Activated CD8-positive, alpha-beta memory T cell treated with anti-CD3 and anti-CD28 coated beads for 48 hours (primary cell): Measurements from ENCODE around the gene ST6GAL1.

Source experiments
- DNase-seq, 3 experiments: peaks; one replicate each; pipeline ENCODE4 v3.0.0-alpha.2; 2020; ENCODE audit warnings: low read depth in 2 of 3, low spot score in 2 of 3

ST6GAL1 gene

DNA sequence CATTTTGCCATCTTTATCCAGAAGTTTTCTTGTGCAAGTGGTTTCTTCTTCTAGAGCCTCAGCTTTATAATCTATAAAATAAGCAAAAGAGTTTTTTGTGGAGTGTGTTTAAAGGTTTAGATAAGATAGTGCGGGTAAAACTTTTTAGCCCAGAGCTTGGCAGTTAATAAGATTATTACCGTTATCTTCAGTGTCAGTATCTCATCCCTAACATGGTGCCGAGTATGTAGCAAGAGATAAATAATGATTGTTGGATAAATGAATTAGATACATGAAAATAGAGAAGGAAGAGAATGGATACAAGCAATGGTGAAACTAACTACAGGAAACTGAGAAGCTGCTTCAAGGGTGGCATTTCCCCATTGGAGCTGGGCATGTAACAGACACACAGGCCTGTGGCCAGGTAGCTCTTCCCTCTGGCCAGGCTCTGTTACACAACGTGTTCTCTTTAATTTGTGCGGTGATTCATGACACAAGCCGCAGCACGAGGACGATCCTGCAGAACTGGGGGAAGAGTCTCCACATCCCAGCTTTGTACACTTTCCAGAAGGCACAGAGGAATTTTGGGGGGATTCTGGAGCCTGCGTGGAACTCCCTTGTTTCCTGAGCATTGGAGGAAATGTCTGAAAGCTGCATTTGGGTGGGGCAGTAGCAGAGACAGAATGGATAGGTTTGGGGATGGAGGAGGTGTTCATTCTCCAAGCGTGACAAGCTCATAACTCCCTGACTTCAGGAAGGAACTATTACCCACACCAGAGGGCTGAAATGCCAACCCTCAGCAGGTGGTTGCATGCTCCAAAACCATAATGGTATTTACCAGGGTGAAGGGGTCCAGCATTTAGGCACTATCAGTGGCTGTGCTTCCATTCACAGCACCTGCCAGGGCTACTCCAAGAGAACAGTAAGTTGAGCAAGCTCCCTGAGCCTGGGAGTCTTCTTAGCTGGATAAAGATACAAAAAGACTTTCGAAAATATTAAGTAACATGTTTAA lies 14.2 kb upstream of the ST6GAL1 start:
- no peak for DNase-seq

DNA sequence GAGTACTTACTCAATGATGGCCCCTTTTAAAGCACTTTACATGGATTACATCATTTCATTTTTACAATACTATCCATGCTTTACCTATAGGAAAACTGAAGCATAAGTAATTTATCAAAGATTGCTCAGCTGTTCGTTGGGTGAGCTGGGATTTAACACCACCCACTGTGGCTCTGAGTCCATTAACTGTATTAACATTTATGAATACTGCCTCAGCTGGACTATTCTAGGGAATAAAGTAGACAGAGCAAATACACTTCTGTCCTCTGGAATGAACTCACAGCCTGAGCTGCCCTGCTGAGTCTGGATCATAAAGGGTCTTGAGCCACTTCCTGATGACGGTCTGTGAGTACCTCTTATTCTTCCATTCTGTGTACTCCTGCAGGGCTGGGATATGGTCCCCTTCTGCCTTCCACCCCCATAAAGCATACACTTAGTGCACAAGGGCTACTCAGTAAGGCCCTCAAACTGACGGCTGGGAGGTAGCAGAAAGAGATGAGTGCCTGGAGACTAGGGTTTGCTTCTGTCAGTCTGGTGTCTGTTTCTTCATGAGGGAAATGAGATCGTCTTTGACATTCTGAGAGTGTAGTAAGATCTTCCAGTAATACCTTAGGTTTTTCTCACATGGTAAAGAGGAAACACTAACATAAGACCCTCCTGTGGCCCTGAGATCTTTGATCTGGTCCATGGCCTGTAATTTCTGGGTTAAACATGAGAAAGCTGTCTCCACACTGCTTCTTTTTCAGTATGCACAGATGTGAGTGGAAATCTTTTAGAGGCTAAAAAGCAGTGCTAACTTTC lies 12.6 kb upstream of the ST6GAL1 start:
- DNase-seq: no peak

- no peak for DNase-seq
These were observed 10.0 kb upstream of the ST6GAL1 start for GRCh38 chr3:186920301-186920700.

GRCh38 chr3:186920796-186921195 lies 9.5 kb upstream of the ST6GAL1 start:
- DNase-seq: no peak

GRCh38 chr3:186921578-186921977 lies 8.7 kb upstream of the ST6GAL1 start:
- DNase-seq: no peak

DNA sequence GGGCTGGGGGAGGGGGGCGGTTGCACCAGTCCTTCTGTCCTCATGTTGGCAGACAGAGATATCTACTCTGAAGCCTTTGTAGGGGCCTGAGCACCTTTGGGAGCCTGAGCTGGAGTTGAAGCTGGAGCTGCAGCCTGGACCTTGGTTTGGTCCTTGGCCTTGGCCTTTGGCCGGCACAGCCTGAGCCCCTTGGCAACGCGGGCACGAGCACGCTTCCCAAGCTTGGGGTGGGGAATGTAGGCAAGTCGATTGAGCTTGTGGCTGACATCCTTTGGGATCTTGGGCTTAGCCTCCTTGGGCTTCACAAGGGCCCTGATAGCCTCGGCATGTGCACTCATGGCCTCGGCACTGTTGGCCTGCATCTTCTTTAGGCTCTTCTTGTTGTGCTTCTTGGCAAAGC lies 8.1 kb upstream of the ST6GAL1 start:
- no peak for DNase-seq

- DNase-seq: no peak
These were observed 7.5 kb upstream of the ST6GAL1 start for GRCh38 chr3:186922790-186923189.

- DNase-seq: no peak
These were observed 7.1 kb upstream of the ST6GAL1 start for GRCh38 chr3:186923241-186923640.

GRCh38 chr3:186925826-186926225 lies 4.5 kb upstream of the ST6GAL1 start:
- no peak for DNase-seq

DNA sequence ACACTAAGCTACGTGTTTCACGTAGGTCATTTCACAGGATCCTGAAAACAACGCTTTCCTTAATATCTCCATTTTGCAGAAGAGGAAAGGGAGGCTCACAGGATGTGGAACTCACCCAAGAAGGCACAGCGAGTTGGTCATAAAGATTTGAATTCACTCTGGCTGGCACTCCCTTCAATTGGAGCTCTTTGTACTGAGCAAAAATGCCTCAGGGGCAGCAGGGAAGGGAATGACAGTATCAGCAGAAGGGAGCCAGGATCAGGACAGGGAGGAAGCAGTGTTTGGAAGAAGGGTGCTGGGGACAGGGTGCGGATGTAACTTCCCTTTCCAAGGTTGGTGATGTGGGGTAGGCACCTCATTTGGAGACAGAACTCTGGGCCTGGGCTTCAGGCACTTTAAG lies 1.1 kb upstream of the ST6GAL1 start:
- DNase-seq: no peak

DNA sequence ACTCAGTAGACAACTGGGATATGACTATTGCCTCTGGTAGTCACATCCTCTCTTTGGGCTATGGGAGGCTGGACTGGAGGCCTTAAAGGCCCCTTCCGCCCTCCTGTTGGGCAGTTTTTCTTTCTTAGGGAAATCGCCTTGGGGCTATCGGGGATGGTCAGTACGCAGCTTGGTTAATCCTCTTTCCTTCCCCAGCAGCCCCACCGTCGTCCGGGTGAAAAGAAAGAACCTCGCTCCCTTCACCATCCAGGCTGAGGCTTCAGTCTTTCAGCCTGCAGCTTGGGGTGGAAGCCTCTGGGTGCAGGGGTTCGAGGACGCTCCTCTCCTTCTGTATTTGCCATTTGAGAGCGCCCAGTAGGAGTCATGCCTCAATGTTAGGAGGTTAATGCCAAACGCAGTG lies 641 bp upstream of the ST6GAL1 start:
- DNase-seq: no peak

- DNase-seq: peak in 1 of 3 experiments; percentile 30
These were observed 560 bp downstream of the ST6GAL1 start for GRCh38 chr3:186930641-186931531.

DNA sequence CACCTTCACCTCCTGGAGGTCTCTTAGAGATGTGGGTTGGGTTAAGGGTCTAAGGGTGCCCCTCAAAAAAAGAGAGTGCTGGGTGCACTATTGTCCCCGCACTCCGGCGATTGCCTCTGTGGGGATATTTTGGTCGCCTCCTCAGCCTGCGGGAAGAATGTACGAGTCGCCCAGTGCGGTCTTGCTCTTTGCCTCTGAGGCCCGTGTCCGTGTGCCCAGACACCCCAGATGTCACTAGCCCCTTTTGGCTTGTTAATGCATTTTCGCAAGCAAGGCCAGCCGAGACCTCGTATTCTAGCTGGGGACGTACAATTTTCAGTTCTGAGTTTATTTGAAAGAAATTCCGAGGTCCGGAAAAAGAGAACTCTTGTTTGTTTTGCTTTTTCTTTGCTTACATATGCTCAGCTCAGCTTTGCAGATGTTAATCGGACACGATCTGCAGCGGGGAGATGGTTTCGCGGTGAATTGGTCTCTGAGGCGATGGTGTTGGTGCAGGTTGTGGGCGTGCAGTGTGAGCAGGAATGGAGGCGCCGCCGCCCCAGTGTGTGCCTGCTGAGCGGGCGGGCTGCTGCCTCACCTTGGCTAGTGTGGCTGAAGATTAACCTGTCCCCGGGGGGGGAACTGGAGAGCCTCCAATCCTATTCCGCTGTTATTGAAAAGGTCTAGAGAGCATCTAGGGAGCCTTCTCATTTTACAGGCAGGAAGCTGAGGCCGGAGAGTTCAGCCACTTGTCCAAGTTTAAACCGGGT lies 1.4 kb downstream of the ST6GAL1 start:
- DNase-seq: peak in 2 of 3 experiments; percentile 44 to 52

DNA sequence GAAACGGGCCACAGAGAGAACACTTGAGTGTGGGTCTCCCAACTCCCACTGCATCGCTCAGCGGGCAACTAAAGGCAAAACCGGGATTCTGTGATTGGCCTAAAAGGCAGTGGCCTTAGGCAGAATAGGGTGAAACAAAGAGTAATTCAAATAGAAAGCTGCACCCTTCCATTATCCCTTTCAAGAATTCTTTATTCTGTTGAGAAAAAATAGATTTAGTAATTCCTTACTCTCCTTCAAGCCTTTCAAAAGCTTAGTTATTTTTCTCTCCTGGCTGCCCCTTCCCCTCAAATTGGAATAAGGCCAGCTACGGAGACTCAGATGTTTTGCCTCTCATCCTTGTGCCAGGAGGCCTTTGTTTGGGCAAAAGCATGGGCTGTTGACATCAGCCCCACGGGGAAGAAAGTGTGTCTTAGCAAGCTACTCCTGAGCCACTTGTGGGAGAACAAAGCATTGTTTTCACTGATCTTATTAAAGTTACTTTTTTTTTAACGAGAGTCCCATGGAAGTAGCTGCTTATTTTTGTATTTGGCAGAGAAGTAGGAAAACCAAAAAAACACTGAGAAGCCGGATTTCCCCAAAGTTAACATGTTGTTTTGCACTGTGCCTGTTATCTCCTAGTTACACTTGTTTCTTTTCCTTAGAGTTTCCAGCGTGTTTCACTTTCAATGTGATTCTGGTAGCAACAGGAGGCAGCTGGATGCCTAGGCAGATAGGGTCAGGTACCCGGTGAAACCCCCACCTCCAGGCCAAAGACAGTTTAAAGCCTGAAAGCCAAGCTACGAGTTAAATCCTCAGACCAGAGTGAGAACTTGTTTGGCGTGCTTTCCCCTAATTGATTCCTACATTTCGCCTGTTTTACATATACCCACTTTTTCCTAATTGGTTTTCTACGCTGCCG lies 2.2 kb downstream of the ST6GAL1 start:
- no peak for DNase-seq

GRCh38 chr3:186933816-186934215 lies 3.5 kb downstream of the ST6GAL1 start:
- DNase-seq: no peak

- no peak for DNase-seq
These were observed 4.8 kb downstream of the ST6GAL1 start for GRCh38 chr3:186935133-186935532.

GRCh38 chr3:186937017-186937875 lies 6.9 kb downstream of the ST6GAL1 start:
- no peak for DNase-seq

GRCh38 chr3:186938716-186939115 lies 8.4 kb downstream of the ST6GAL1 start:
- no peak for DNase-seq
